GM23338 (cell line): ENCODE data around the gene L3MBTL4. TPM values are rescaled to one million over a fixed set of nuclear protein-coding genes. Genes with fewer than 3 reads are reported as not detected.

Experiments used
- ATAC-seq: fragments of 200-7000 bp; cut with Tn5 transposase; 3 replicates; pipeline ENCODE4 v1.9.1; 2020
- DNase-seq: peaks from one replicate; pipeline ENCODE4 v3.0.0-alpha.2; 2015; ENCODE audit warnings: low spot score
- H2AFZ ChIP-seq: fragments of 200-600 bp; sonication (generic); 2 replicates; pipeline ENCODE4 v1.8.0; 2016; ENCODE audit warnings: antibody characterized with exemption, mild to moderate bottlenecking, moderate library complexity
- H3F3A ChIP-seq: fragments of 200-600 bp; sonication (generic); replicated peaks from 2 replicates; pipeline ENCODE4 v1.8.0; 2017; ENCODE audit warnings: antibody characterized with exemption, mixed run types, low read depth
- H3K27ac ChIP-seq: fragments of 200-600 bp; sonication (generic); 2 replicates; pipeline ENCODE4 v1.6.1; 2016; ENCODE audit warnings: low read depth
- H3K27me3 ChIP-seq: fragments of 200-600 bp; sonication (generic); 2 replicates; pipeline ENCODE4 v1.8.0; 2016; ENCODE audit warnings: mild to moderate bottlenecking, mixed run types, moderate library complexity; ENCODE audit not compliant: insufficient read depth
- H3K36me3 ChIP-seq: fragments of 200-600 bp; sonication (generic); 2 replicates; pipeline ENCODE4 v1.8.0; 2016; ENCODE audit warnings: mild to moderate bottlenecking; ENCODE audit not compliant: insufficient read depth
- H3K4me1 ChIP-seq: fragments of 200-600 bp; sonication (generic); 2 replicates; pipeline ENCODE4 v1.8.0; 2016; ENCODE audit warnings: mild to moderate bottlenecking, moderate library complexity; ENCODE audit not compliant: insufficient read depth
- H3K4me2 ChIP-seq: fragments of 200-600 bp; sonication (generic); 2 replicates; pipeline ENCODE4 v1.7.1; 2017; ENCODE audit warnings: mixed run types
- H3K4me3 ChIP-seq: fragments of 200-600 bp; sonication (generic); 2 replicates; pipeline ENCODE4 v1.6.1; 2016; ENCODE audit warnings: mixed run types
- H3K79me2 ChIP-seq: fragments of 200-600 bp; sonication (generic); replicated peaks from 2 replicates; pipeline ENCODE4 v1.8.0; 2017; ENCODE audit warnings: mild to moderate bottlenecking; ENCODE audit not compliant: insufficient read depth
- H3K9me2 ChIP-seq: fragments of 200-600 bp; sonication (generic); 2 replicates; pipeline ENCODE4 v1.8.0; 2017; ENCODE audit not compliant: insufficient read depth
- H4K20me1 ChIP-seq: fragments of 200-600 bp; sonication (generic); replicated peaks from 2 replicates; pipeline ENCODE4 v1.8.0; 2017; ENCODE audit warnings: mild to moderate bottlenecking; ENCODE audit not compliant: insufficient read depth
- H3K27ac Mint-ChIP-seq: 2 replicates; pipeline ENCODE4 v1.8.0; 2020; ENCODE audit warnings: inconsistent platforms, mild to moderate bottlenecking, moderate library complexity, mixed read lengths
- H3K27me3 Mint-ChIP-seq: 3 replicates; pipeline ENCODE4 v1.8.0; 2022; ENCODE audit warnings: low read depth, mild to moderate bottlenecking, moderate library complexity, mixed read lengths, inconsistent platforms; ENCODE audit not compliant: insufficient read depth, poor library complexity
- H3K36me3 Mint-ChIP-seq: 3 replicates; pipeline ENCODE4 v1.8.0; 2021; ENCODE audit warnings: low read depth, mild to moderate bottlenecking, inconsistent platforms, moderate library complexity, mixed read lengths
- H3K4me1 Mint-ChIP-seq: 3 replicates; pipeline ENCODE4 v1.8.0; 2020; ENCODE audit warnings: mild to moderate bottlenecking, inconsistent platforms, mixed read lengths
- H3K4me3 Mint-ChIP-seq: 3 replicates; pipeline ENCODE4 v1.8.0; 2021; ENCODE audit warnings: moderate library complexity, mild to moderate bottlenecking, inconsistent platforms, mixed read lengths
- H3K9me3 Mint-ChIP-seq: 3 replicates; pipeline ENCODE4 v1.8.0; 2020; ENCODE audit warnings: moderate library complexity, mild to moderate bottlenecking, inconsistent platforms, mixed read lengths
- CREB1 ChIP-seq: fragments of 250-450 bp; sonication (Bioruptor Pico); IDR thresholded peaks from 2 replicates; pipeline ENCODE4 v1.5.0; 2020; ENCODE audit warnings: low read depth, mild to moderate bottlenecking, moderate library complexity
- EZH2 ChIP-seq: fragments of 200-600 bp; sonication (generic); IDR thresholded peaks from one replicate; pipeline ENCODE4 v1.8.0; 2017; ENCODE audit warnings: antibody characterized with exemption, mild to moderate bottlenecking, low read depth; ENCODE audit not compliant: unreplicated experiment
- JUNB ChIP-seq: IDR thresholded peaks from one replicate; pipeline ENCODE4 v1.6.1; 2016; ENCODE audit warnings: antibody characterized with exemption; ENCODE audit not compliant: unreplicated experiment
- NANOG ChIP-seq: IDR thresholded peaks from 2 replicates; pipeline ENCODE4 v1.6.1; 2016; ENCODE audit warnings: antibody characterized with exemption, borderline replicate concordance
- POLR2AphosphoS5 ChIP-seq: IDR thresholded peaks from 2 replicates; pipeline ENCODE4 v1.6.1; 2016; ENCODE audit warnings: antibody characterized with exemption, low read depth
- STAT1 ChIP-seq: IDR thresholded peaks from one replicate; pipeline ENCODE4 v1.6.1; 2016; ENCODE audit warnings: antibody characterized with exemption; ENCODE audit not compliant: unreplicated experiment
- ZNF114 ChIP-seq: fragments of 250-450 bp; sonication (Bioruptor Pico); IDR thresholded peaks from 2 replicates; pipeline ENCODE4 v1.5.0; 2020; ENCODE audit warnings: mild to moderate bottlenecking, moderate library complexity
- ZNF331 ChIP-seq: fragments of 250-450 bp; sonication (Bioruptor Pico); IDR thresholded peaks from 2 replicates; pipeline ENCODE4 v1.5.0; 2020; ENCODE audit warnings: low read depth, mild to moderate bottlenecking, moderate library complexity
- polyA plus RNA-seq: library from polyadenylated mRNA; unstranded; fragments of >200 nt; fragmentation: Nextera tagmentation; extraction: Ambion mirVana; gene quantifications from 2 replicates; pipeline ENCODE4 v1.2.1, GENCODE V29; 2016
- total RNA-seq: library from RNA; depleted of rRNA; stranded (reverse); fragments of >200 nt; shearing (Covaris generic); gene quantifications from 2 replicates; pipeline ENCODE4 v1.2.3, GENCODE V29; 2014
- TF ChIP-seq, protein P1 (sequence below): IDR thresholded peaks from one replicate; pipeline ENCODE4 v1.6.1; 2018; ENCODE audit warnings: antibody characterized with exemption; ENCODE audit not compliant: unreplicated experiment
- TF ChIP-seq, protein P2 (sequence below): IDR thresholded peaks from 2 replicates; pipeline ENCODE4 v1.6.1; 2016; ENCODE audit warnings: antibody characterized with exemption
- TF ChIP-seq, protein P3 (sequence below), 2 experiments: fragments of 200-600 bp in 1 of 2; sonication (generic) in 1 of 2; conservative IDR thresholded peaks; 2 replicates each; pipeline versions ENCODE4 v1.5.1 to v1.6.1; 2016 to 2017; ENCODE audit warnings: antibody characterized with exemption in 2 of 2, low read depth in 2 of 2, mild to moderate bottlenecking in 2 of 2, moderate library complexity in 1 of 2
- TF ChIP-seq, protein P4 (sequence below): fragments of 250-450 bp; sonication (Bioruptor Pico); IDR thresholded peaks from 2 replicates; pipeline ENCODE4 v1.5.0; 2020; ENCODE audit warnings: mild to moderate bottlenecking, moderate library complexity

The L3MBTL4 gene
- total and polyA plus RNA-seq, 2 experiments from 2014 or later: 0.48 to 2.8 TPM

DNA sequence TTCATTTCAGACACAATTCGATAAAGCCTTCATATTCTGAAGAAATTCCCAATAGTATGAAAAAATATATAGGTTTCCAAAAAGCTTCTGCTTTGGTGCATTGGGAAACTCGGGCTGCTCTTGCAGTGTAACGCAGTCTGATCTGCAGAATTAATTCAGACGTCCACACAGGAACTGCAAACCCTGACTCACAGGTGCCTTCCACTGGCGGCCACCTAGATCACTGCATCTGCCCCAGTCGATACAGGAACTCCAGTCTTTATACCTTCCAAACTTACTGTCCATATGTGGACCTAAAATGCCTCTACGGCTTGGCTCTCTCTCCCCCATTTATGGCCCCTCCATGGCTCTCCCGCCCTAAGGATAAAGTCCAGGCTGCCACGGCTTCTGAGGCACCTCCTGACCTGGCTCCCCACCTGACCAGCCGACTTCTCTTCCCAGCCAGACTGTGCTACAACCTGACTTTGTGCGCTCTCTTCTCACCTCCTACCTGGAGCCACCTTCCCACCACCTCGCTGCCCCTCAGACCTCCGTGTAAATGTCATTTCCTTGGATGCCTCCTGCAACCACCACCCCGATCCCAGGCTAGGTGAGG is 39.7 kb downstream of the L3MBTL4 start (continued):
- TF ChIP-seq, protein P1, sequence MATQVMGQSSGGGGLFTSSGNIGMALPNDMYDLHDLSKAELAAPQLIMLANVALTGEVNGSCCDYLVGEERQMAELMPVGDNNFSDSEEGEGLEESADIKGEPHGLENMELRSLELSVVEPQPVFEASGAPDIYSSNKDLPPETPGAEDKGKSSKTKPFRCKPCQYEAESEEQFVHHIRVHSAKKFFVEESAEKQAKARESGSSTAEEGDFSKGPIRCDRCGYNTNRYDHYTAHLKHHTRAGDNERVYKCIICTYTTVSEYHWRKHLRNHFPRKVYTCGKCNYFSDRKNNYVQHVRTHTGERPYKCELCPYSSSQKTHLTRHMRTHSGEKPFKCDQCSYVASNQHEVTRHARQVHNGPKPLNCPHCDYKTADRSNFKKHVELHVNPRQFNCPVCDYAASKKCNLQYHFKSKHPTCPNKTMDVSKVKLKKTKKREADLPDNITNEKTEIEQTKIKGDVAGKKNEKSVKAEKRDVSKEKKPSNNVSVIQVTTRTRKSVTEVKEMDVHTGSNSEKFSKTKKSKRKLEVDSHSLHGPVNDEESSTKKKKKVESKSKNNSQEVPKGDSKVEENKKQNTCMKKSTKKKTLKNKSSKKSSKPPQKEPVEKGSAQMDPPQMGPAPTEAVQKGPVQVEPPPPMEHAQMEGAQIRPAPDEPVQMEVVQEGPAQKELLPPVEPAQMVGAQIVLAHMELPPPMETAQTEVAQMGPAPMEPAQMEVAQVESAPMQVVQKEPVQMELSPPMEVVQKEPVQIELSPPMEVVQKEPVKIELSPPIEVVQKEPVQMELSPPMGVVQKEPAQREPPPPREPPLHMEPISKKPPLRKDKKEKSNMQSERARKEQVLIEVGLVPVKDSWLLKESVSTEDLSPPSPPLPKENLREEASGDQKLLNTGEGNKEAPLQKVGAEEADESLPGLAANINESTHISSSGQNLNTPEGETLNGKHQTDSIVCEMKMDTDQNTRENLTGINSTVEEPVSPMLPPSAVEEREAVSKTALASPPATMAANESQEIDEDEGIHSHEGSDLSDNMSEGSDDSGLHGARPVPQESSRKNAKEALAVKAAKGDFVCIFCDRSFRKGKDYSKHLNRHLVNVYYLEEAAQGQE: no peak
- TF ChIP-seq POLR2AphosphoS5 (no peak), NANOG (no peak), ZNF114 (no peak), EZH2 (no peak), ZNF331 (no peak), JUNB (no peak), CREB1 (CRISPR knock-in tag) (no peak), STAT1 (no peak)
- TF ChIP-seq, protein P2, sequence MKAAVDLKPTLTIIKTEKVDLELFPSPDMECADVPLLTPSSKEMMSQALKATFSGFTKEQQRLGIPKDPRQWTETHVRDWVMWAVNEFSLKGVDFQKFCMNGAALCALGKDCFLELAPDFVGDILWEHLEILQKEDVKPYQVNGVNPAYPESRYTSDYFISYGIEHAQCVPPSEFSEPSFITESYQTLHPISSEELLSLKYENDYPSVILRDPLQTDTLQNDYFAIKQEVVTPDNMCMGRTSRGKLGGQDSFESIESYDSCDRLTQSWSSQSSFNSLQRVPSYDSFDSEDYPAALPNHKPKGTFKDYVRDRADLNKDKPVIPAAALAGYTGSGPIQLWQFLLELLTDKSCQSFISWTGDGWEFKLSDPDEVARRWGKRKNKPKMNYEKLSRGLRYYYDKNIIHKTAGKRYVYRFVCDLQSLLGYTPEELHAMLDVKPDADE: no peak
- TF ChIP-seq, protein P3, sequence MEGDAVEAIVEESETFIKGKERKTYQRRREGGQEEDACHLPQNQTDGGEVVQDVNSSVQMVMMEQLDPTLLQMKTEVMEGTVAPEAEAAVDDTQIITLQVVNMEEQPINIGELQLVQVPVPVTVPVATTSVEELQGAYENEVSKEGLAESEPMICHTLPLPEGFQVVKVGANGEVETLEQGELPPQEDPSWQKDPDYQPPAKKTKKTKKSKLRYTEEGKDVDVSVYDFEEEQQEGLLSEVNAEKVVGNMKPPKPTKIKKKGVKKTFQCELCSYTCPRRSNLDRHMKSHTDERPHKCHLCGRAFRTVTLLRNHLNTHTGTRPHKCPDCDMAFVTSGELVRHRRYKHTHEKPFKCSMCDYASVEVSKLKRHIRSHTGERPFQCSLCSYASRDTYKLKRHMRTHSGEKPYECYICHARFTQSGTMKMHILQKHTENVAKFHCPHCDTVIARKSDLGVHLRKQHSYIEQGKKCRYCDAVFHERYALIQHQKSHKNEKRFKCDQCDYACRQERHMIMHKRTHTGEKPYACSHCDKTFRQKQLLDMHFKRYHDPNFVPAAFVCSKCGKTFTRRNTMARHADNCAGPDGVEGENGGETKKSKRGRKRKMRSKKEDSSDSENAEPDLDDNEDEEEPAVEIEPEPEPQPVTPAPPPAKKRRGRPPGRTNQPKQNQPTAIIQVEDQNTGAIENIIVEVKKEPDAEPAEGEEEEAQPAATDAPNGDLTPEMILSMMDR (conservative IDR thresholded peaks at IDR 0.05; ENCODE audit: low read depth in 2 of 2): no peak

DNA sequence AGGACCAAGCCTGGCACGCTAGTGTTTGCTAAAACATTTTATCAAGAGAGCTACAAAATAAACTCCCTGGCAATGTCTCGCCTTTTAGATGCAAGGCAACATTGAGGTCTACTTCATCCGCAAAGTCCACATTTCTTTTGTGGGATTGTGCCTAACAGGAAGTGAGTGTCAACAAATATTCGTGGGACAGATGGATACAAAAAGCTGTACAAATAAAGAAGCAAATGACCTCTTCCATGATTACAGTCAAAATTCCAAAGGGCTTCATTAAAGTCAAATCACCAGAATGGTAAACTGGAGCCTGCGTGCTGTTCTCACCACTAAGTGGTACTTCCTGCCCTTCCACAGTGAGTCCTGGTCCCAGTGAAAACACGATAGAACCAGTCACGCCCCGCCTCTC is 40.4 kb downstream of the L3MBTL4 start:
- H3K4me3 ChIP-seq: no peak overlapping the region
- H3K79me2 ChIP-seq: no peaks in the 10 kb centered on the region
- no peaks in the 10 kb centered on the region for H4K20me1 ChIP-seq
- no peak overlapping the region for H3K27ac ChIP-seq
- Mint-ChIP-seq H3K4me1 (0 out of 3 replicates have a peak, but pooled peaks cover 3% of the 10 kb centered on the region), H3K9me3 (peaks cover 19% of the 10 kb centered on the region), H3K27ac (no peak overlapping the region), H3K27me3 (peaks cover 7% of the 10 kb centered on the region), H3K4me3 (no peak overlapping the region), H3K36me3 (peaks cover 3% of the 10 kb centered on the region; the same call in 1 of the 3 replicates)
- DNase-seq (no peak), ATAC-seq (no peak)
- no peak for TF ChIP-seq STAT1
- TF ChIP-seq POLR2AphosphoS5: no peak
- TF ChIP-seq NANOG: no peak
- TF ChIP-seq EZH2: no peak
- TF ChIP-seq, protein P4, sequence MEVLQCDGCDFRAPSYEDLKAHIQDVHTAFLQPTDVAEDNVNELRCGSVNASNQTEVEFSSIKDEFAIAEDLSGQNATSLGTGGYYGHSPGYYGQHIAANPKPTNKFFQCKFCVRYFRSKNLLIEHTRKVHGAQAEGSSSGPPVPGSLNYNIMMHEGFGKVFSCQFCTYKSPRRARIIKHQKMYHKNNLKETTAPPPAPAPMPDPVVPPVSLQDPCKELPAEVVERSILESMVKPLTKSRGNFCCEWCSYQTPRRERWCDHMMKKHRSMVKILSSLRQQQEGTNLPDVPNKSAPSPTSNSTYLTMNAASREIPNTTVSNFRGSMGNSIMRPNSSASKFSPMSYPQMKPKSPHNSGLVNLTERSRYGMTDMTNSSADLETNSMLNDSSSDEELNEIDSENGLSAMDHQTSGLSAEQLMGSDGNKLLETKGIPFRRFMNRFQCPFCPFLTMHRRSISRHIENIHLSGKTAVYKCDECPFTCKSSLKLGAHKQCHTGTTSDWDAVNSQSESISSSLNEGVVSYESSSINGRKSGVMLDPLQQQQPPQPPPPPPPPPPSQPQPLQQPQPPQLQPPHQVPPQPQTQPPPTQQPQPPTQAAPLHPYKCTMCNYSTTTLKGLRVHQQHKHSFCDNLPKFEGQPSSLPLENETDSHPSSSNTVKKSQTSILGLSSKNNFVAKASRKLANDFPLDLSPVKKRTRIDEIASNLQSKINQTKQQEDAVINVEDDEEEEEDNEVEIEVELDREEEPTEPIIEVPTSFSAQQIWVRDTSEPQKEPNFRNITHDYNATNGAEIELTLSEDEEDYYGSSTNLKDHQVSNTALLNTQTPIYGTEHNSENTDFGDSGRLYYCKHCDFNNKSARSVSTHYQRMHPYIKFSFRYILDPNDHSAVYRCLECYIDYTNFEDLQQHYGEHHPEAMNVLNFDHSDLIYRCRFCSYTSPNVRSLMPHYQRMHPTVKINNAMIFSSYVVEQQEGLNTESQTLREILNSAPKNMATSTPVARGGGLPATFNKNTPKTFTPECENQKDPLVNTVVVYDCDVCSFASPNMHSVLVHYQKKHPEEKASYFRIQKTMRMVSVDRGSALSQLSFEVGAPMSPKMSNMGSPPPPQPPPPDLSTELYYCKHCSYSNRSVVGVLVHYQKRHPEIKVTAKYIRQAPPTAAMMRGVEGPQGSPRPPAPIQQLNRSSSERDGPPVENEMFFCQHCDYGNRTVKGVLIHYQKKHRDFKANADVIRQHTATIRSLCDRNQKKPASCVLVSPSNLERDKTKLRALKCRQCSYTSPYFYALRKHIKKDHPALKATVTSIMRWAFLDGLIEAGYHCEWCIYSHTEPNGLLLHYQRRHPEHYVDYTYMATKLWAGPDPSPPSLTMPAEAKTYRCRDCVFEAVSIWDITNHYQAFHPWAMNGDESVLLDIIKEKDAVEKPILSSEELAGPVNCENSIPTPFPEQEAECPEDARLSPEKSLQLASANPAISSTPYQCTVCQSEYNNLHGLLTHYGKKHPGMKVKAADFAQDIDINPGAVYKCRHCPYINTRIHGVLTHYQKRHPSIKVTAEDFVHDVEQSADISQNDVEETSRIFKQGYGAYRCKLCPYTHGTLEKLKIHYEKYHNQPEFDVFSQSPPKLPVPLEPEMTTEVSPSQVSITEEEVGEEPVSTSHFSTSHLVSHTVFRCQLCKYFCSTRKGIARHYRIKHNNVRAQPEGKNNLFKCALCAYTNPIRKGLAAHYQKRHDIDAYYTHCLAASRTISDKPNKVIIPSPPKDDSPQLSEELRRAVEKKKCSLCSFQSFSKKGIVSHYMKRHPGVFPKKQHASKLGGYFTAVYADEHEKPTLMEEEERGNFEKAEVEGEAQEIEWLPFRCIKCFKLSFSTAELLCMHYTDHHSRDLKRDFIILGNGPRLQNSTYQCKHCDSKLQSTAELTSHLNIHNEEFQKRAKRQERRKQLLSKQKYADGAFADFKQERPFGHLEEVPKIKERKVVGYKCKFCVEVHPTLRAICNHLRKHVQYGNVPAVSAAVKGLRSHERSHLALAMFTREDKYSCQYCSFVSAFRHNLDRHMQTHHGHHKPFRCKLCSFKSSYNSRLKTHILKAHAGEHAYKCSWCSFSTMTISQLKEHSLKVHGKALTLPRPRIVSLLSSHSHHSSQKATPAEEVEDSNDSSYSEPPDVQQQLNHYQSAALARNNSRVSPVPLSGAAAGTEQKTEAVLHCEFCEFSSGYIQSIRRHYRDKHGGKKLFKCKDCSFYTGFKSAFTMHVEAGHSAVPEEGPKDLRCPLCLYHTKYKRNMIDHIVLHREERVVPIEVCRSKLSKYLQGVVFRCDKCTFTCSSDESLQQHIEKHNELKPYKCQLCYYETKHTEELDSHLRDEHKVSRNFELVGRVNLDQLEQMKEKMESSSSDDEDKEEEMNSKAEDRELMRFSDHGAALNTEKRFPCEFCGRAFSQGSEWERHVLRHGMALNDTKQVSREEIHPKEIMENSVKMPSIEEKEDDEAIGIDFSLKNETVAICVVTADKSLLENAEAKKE: no peak
- no peak for TF ChIP-seq JUNB
- no peak for TF ChIP-seq ZNF114
- H2AFZ ChIP-seq: no peak overlapping the region
- no peaks in the 10 kb centered on the region for H3F3A ChIP-seq
- no peaks in the 10 kb centered on the region for H3K9me2 ChIP-seq
- no peak overlapping the region for H3K4me2 ChIP-seq
- H3K36me3 ChIP-seq: no peaks in the 10 kb centered on the region
- no peaks in the 10 kb centered on the region for H3K27me3 ChIP-seq
- H3K4me1 ChIP-seq: no peaks in the 10 kb centered on the region
